ENCODE results near the gene IGFL2. TPM values are rescaled to one million over a fixed set of nuclear protein-coding genes. Genes with fewer than 3 reads are reported as not detected.
"Not testable (repeated sequence)": the region's sequence is repeated elsewhere in the genome, so short reads cannot be mapped to it uniquely, and the experiment has no call there.

Gene IGFL2
- total and polyA plus RNA-seq, 7 experiments from 2014 or later = 0.48 TPM; not detected in 6

DNA sequence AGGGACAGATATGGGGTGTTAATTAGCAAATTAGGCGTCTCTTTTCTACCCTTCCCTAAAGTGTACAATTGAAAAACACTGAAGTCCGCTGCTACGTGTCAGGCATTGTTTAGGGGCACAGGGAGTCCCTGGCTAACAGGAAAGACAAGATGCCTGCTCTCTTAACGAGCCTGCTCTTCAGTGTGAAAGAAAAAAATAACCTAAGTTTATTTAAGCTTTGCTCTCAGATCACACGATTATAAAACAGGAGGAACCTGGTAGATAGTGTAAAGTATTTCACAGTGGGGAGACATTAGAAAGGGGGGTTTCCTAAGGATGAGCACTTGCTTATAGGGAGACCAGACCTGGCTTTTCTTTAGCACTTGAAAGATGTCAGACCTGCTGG, 38.7 kb downstream of the IGFL2 start:
- peaks cover 31 to 50% (median 44%) of the 10 kb centered on the region in 5 donors for H3K27me3 Mint-ChIP-seq
- H3K4me3 Mint-ChIP-seq = no peak overlapping the region
- H3K4me1 Mint-ChIP-seq = peaks cover 0 to 11% (median 5%) of the 10 kb centered on the region in 7 donors
- DNase-seq (no peak), ATAC-seq (no peak)
- Histone ChIP-seq H3K27ac (ENCODE audit: low read depth, low read length) (no peak overlapping the region), H3K4me3 (ENCODE audit: low read length) (no peak overlapping the region), H3K27me3 (ENCODE audit: control insufficient read depth in 2 of 2, insufficient read depth in 2 of 2, low read length in 2 of 2) (peaks cover 2 to 5% of the 10 kb centered on the region in 2 donors), H3K36me3 (ENCODE audit: control insufficient read depth in 2 of 3, insufficient read depth in 3 of 3, low read length in 3 of 3) (no peaks in the 10 kb centered on the region), H3K9me3 (ENCODE audit: control insufficient read depth in 2 of 3, low read length in 3 of 3) (no peaks in the 10 kb centered on the region), H3K4me1 (ENCODE audit: control insufficient read depth in 2 of 2, insufficient read depth in 2 of 2, low read length in 2 of 2) (no peaks in the 10 kb centered on the region)
- ChIA-PET CTCF (no interaction called here), POLR2A (interaction anchor here (0.9 kb wide), 1 partner anchor 611 kb away, joined by 3 read pairs; no protein-coding TSS in a partner anchor)
- H3K27ac Mint-ChIP-seq = no peak overlapping the region
- intact Hi-C loops (cut with micrococcal nuclease) = no loop called here
- H3K9me3 Mint-ChIP-seq = no peaks in the 10 kb centered on the region
- no peaks in the 10 kb centered on the region for H3K36me3 Mint-ChIP-seq

GRCh38 chr19:46189971-46190888, 42.2 kb downstream of the IGFL2 start:
- DNase-seq (no peak), ATAC-seq (no peak)
- intact Hi-C loops (cut with micrococcal nuclease) = loop anchor here in 1 of 2 donors (1.0 to 2.0 kb wide), 3 partner anchors 75 to 160 kb away; no protein-coding TSS in a partner anchor
- no peak overlapping the region for H3K4me3 ChIP-seq (ENCODE audit: low read length)
- ChIA-PET POLR2A (no interaction called here), CTCF (no interaction called here)
- peaks cover 33 to 45% (median 41%) of the 10 kb centered on the region in 5 donors for H3K27me3 Mint-ChIP-seq
- no peak overlapping the region for H3K4me3 Mint-ChIP-seq
- H3K4me1 ChIP-seq (ENCODE audit: control insufficient read depth in 2 of 2, insufficient read depth in 2 of 2, low read length in 2 of 2) = no peaks in the 10 kb centered on the region
- H3K9me3 Mint-ChIP-seq = no peaks in the 10 kb centered on the region
- no peaks in the 10 kb centered on the region for H3K36me3 ChIP-seq (ENCODE audit: control insufficient read depth in 2 of 3, insufficient read depth in 3 of 3, low read length in 3 of 3)
- peaks cover 2 to 6% of the 10 kb centered on the region in 2 donors for H3K27me3 ChIP-seq (ENCODE audit: control insufficient read depth in 2 of 2, insufficient read depth in 2 of 2, low read length in 2 of 2)
- no peaks in the 10 kb centered on the region for H3K36me3 Mint-ChIP-seq
- peaks cover 0 to 2% (median under 1%) of the 10 kb centered on the region in 7 donors for H3K4me1 Mint-ChIP-seq
- H3K9me3 ChIP-seq (ENCODE audit: control insufficient read depth in 2 of 3, low read length in 3 of 3) = no peaks in the 10 kb centered on the region
- no peak overlapping the region for H3K27ac Mint-ChIP-seq
- no peak overlapping the region for H3K27ac ChIP-seq (ENCODE audit: low read depth, low read length)

GRCh38 chr19:46191356-46191755, 43.3 kb downstream of the IGFL2 start:
- POLR2A ChIA-PET = no interaction called here
- no peak overlapping the region for H3K27ac ChIP-seq (ENCODE audit: low read depth, low read length)
- intact Hi-C loops (cut with micrococcal nuclease) = no loop called here
- Mint-ChIP-seq H3K4me3 (no peak overlapping the region), H3K36me3 (no peaks in the 10 kb centered on the region), H3K27me3 (peaks cover 34 to 54% (median 47%) of the 10 kb centered on the region in 5 donors), H3K9me3 (no peaks in the 10 kb centered on the region), H3K27ac (no peak overlapping the region), H3K4me1 (no peaks in the 10 kb centered on the region)
- ATAC-seq (no peak), DNase-seq (no peak)
- CTCF ChIA-PET = no interaction called here
- H3K9me3 ChIP-seq (ENCODE audit: control insufficient read depth in 2 of 3, low read length in 3 of 3) = no peaks in the 10 kb centered on the region
- H3K36me3 ChIP-seq (ENCODE audit: control insufficient read depth in 2 of 3, insufficient read depth in 3 of 3, low read length in 3 of 3) = no peaks in the 10 kb centered on the region
- peaks cover 2 to 10% of the 10 kb centered on the region in 2 donors for H3K27me3 ChIP-seq (ENCODE audit: control insufficient read depth in 2 of 2, insufficient read depth in 2 of 2, low read length in 2 of 2)
- H3K4me1 ChIP-seq (ENCODE audit: control insufficient read depth in 2 of 2, insufficient read depth in 2 of 2, low read length in 2 of 2) = no peaks in the 10 kb centered on the region
- H3K4me3 ChIP-seq (ENCODE audit: low read length) = no peak overlapping the region

- intact Hi-C loops (cut with micrococcal nuclease) = no loop called here
- Histone ChIP-seq H3K27ac (ENCODE audit: low read depth, low read length) (no peak overlapping the region), H3K27me3 (ENCODE audit: control insufficient read depth in 2 of 2, insufficient read depth in 2 of 2, low read length in 2 of 2) (peaks cover 2 to 10% of the 10 kb centered on the region in 2 donors), H3K4me1 (ENCODE audit: control insufficient read depth in 2 of 2, insufficient read depth in 2 of 2, low read length in 2 of 2) (no peaks in the 10 kb centered on the region), H3K4me3 (ENCODE audit: low read length) (no peak overlapping the region), H3K36me3 (ENCODE audit: control insufficient read depth in 2 of 3, insufficient read depth in 3 of 3, low read length in 3 of 3) (no peaks in the 10 kb centered on the region), H3K9me3 (ENCODE audit: control insufficient read depth in 2 of 3, low read length in 3 of 3) (no peaks in the 10 kb centered on the region)
- peak; percentile 44 for ATAC-seq
- H3K9me3 Mint-ChIP-seq = peaks cover 0 to 2% (median 0%) of the 10 kb centered on the region in 11 donors
- H3K27ac Mint-ChIP-seq = no peak overlapping the region
- H3K4me1 Mint-ChIP-seq = no peaks in the 10 kb centered on the region
- no peak for DNase-seq
- peaks cover 40 to 60% (median 53%) of the 10 kb centered on the region in 5 donors for H3K27me3 Mint-ChIP-seq
- no peak overlapping the region for H3K4me3 Mint-ChIP-seq
- H3K36me3 Mint-ChIP-seq = no peaks in the 10 kb centered on the region
- ChIA-PET POLR2A (no interaction called here), CTCF (no interaction called here)
Observed at GRCh38 chr19:46191972-46192371, 43.9 kb downstream of the IGFL2 start.

GRCh38 chr19:46192626-46192991, 44.6 kb downstream of the IGFL2 start:
- peaks cover 46 to 66% (median 59%) of the 10 kb centered on the region in 5 donors for H3K27me3 Mint-ChIP-seq
- intact Hi-C loops (cut with micrococcal nuclease); POLR2A ChIA-PET; ATAC-seq; H3K9me3 Mint-ChIP-seq; DNase-seq; H3K4me3 Mint-ChIP-seq; CTCF ChIA-PET; H3K9me3 ChIP-seq (ENCODE audit: control insufficient read depth in 2 of 3, low read length in 3 of 3); H3K27ac Mint-ChIP-seq; H3K4me1 ChIP-seq (ENCODE audit: control insufficient read depth in 2 of 2, insufficient read depth in 2 of 2, low read length in 2 of 2); H3K4me1 Mint-ChIP-seq; H3K27me3 ChIP-seq (ENCODE audit: control insufficient read depth in 2 of 2, insufficient read depth in 2 of 2, low read length in 2 of 2); H3K4me3 ChIP-seq (ENCODE audit: low read length); H3K36me3 Mint-ChIP-seq; H3K27ac ChIP-seq (ENCODE audit: low read depth, low read length); H3K36me3 ChIP-seq (ENCODE audit: control insufficient read depth in 2 of 3, insufficient read depth in 3 of 3, low read length in 3 of 3): not testable (repeated sequence)

DNA sequence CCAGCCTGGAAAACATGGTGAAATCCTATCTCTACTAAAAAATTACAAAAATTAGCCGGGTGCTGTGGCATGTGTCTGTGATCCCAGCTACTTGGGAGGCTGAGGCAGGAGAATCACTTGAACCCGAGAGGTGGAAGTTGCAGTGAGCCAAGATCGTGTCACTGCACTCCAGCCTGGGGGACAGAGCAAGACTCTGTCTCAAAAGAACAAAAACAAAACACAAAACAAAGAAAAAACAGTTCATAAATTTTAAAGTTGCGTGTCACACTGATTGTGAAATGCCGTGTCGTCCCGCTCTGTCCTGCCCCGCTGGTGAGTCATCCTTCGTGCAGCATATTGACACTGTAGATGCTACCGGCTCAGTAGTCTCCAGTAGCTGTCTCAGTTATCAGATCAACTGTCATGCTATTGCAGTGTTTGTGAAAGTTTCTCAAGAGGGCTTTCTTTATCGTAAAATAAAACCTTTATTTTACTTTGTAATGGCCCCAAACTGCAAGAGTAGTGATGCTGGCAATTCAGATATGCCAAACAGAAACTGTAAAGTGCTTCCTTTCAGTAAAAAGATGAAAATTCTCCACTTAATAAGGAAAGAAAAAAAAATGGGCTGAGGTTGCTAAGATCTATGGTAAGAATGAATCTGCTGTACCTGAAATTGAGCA, 45.1 kb downstream of the IGFL2 start:
- Mint-ChIP-seq H3K27me3 (peaks cover 42 to 63% (median 58%) of the 10 kb centered on the region in 5 donors), H3K4me1 (no peaks in the 10 kb centered on the region), H3K27ac (no peak overlapping the region), H3K36me3 (no peaks in the 10 kb centered on the region), H3K9me3 (peaks cover 0 to 2% (median 0%) of the 10 kb centered on the region in 11 donors), H3K4me3 (no peak overlapping the region)
- Histone ChIP-seq H3K36me3 (ENCODE audit: control insufficient read depth in 2 of 3, insufficient read depth in 3 of 3, low read length in 3 of 3) (no peaks in the 10 kb centered on the region), H3K4me3 (ENCODE audit: low read length) (no peak overlapping the region), H3K27me3 (ENCODE audit: control insufficient read depth in 2 of 2, insufficient read depth in 2 of 2, low read length in 2 of 2) (peaks cover 2 to 10% of the 10 kb centered on the region in 2 donors), H3K27ac (ENCODE audit: low read depth, low read length) (no peak overlapping the region), H3K9me3 (ENCODE audit: control insufficient read depth in 2 of 3, low read length in 3 of 3) (no peaks in the 10 kb centered on the region), H3K4me1 (ENCODE audit: control insufficient read depth in 2 of 2, insufficient read depth in 2 of 2, low read length in 2 of 2) (no peaks in the 10 kb centered on the region)
- intact Hi-C loops (cut with micrococcal nuclease) = no loop called here
- ATAC-seq (peak; percentile 89), DNase-seq (no peak)
- CTCF ChIA-PET = interaction anchor here (0.6 kb wide), 1 partner anchor 637 kb away, joined by 3 read pairs; no protein-coding TSS in a partner anchor
- POLR2A ChIA-PET = no interaction called here
